HG03025 (cell line): ENCODE results near the gene HERPUD2.
"Not testable (repeated sequence)": the region's sequence is repeated elsewhere in the genome, so short reads cannot be mapped to it uniquely, and the experiment has no call there.

ENCODE experiments used
- ATAC-seq: cut with Tn5 transposase; IDR thresholded peaks from one replicate; pipeline ENCODE4 v1.9.1; 2021; ENCODE audit warnings: mild to moderate bottlenecking, moderate library complexity; ENCODE audit not compliant: unreplicated experiment, low FRiP score

HERPUD2 gene

DNA sequence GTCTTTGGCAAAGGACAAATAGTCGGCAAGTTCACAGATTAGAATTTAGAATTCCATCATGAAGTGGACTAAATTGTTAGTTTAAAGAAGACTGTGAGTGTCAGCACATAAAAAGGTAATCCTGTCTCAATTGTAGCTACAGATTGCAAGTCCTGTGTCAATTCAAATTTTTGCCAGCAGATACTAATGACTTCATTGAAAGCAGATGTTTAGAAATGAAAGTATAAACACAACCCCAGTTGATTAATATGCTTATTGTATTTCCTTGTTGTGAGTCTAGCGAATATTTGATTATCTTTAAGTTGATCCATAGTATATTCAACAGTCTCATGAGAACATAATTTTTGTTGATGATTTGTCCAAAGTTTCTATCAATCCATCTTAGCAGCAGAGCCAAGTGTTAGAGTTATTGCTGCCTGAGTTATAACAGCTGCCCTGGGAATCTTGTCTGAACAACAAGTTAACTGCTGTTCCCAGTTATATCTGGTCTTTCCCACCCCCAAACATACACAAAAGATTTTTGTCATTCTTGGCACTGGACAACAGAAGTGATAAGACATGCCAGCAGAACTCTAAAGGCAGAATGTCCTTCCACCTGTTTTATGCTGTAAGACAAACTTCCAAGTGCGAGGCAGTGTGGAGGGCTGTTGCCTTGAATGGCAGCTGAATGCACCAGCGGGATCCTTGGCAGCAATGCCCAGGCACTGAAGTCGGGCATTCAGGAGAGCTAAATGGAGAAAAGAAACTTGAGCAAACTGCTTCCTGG, 21.3 kb upstream of the HERPUD2 start:
- no peak for ATAC-seq

DNA sequence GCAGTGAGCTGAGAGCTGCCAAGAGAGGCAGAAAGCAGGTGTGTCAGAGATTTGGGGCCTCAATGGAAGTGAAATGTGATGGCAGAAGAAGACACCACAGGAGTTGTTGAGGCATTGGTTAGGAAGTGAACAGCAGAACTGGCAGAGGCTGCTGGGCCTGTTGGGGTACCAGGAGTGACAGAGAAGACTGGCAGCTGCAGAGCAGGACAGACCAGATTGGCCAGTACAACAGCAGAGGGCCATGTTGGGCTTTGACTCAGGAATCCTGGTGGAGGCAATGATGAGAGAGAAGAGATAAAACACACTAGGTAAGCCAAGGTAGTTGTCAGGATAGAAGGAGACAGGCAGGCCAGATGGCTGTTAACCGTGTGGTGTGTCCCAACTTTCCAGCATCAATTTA, 19.9 kb upstream of the HERPUD2 start:
- ATAC-seq, result no peak

- ATAC-seq, result no peak
Observed at GRCh38 chr7:35714407-35714806, 19.5 kb upstream of the HERPUD2 start.

DNA sequence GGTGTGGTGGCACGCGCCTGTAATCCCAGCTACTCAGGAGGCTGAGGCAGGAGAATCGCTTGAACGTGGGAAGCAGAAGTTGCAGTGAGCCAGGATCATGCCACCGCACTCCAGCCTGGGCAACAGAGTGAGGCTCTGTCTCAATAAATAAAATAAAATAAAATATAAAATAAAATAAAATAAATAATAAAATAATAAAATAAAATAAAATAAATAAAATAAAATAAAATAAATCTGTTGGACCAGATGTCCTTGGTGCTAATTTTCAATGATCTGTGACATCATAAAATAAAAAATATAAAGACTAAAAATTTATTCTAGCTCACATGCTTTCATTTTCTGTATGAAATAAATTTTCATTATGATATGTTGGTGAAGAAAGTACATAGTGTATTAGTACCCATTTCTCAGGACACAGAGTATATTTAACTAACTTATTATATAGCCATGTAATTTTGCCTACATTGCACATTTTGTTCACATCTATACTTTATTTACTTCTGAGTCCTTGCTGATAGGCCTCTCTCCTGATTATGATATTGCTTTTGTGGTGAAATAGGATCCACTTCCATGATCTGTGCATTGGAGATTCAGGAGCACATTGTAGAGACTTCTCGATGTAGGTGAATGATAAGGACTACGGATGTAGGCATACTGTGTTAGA, 17.8 kb upstream of the HERPUD2 start:
- no peak for ATAC-seq

- ATAC-seq, result no peak
Observed at GRCh38 chr7:35707422-35707821, 12.5 kb upstream of the HERPUD2 start.

DNA sequence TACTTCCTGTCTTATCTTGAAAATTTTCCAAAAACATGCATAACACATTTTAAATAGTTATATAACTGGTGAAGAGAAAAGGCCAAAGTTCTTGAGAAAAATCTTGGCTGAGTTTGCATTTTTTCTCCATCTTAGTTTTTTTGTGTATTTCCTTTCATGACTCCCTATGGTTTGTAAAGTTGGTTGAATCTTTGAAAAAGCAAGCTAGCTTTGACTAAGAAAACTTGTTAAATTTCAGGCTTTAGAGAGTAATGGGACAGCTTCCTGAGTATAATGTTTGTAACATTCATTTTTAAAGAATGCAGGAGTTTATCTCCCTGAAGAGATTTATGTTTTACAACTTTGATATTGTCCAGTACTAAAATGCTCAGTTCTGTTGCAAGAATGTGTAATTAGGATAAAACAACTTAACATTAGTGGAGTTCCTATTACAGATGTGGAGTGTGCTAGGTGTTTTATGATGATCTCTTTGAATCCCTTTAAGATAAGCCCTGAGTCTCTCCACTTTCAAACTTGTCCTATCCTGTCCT, 11.1 kb upstream of the HERPUD2 start:
- no peak for ATAC-seq

DNA sequence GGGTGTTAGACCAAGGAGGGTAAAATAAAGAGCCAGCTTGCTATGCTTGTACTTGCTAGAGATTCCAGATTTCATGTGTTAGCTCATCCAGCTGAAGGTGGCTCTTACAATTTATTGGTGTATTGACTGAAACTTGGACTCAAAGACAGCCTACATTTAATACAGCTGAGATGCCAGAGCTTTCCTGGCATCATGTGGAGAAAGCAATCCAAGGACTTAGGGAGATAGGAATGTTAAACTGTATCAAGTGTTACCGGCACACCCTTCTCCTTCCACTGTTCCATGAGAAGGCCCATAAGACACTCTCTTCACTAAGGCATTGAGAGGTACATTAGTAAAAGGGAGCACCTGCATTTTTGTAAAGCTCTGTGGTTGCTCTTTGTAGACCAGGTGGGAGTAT, 9.3 kb upstream of the HERPUD2 start:
- no peak for ATAC-seq

DNA sequence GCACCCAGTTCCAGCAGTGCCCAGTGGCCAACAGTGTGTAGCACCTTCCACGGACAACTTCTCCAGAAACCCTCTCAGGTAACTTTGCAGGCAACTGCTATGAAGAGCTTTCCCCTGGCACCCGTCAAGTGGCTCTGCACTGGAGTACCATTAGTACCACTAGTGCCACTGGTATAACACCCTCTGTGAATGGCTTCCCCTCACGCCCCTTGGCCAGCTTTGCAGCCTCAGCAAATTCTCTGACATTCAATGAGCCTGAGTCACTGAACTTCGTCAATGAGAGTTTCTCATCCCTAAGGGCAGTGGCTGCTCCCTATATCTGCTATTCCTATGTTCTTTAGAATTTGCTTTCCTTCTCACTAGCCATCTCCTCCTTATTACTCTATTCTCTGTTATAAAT, 7.6 kb upstream of the HERPUD2 start:
- no peak for ATAC-seq

- ATAC-seq, result no peak
Observed at GRCh38 chr7:35701287-35701900, 6.5 kb upstream of the HERPUD2 start.

DNA sequence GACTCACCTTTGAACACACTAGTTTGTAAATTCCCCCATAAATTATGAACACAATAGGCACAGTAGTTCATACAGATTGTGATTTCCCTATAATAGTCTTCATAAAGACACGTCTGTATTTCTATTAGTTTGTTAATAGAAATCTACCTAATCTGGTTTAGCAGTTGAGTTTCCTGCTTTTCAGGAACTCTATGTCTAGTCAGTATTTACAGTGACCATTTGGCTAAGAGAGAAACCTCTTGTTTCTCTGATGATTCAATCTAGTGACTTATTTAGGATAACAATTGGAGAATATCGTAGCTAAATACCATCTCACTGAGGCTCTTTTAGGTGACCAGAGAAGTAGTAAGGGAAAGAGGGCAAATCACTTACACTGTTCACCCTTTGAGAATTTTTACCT, 5.9 kb upstream of the HERPUD2 start:
- no peak for ATAC-seq

DNA sequence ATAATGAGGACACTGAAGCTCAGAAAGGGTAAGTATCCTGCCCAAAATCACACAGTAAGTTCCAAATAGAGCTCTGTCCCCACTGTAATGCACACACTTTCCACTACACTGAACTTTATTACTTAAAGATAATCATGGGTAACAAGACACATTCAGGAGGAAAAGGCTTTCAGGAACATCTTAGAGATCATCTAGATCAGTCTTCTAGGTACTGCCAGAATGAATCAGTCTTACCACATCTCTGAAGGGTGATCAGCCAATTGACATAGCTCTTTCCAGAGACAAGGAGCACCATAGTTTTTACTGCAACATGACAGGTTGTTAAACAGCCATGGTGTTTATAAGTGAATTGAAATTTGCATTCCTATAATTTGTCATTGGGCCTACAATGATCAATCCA, 5.4 kb upstream of the HERPUD2 start:
- no peak for ATAC-seq

DNA sequence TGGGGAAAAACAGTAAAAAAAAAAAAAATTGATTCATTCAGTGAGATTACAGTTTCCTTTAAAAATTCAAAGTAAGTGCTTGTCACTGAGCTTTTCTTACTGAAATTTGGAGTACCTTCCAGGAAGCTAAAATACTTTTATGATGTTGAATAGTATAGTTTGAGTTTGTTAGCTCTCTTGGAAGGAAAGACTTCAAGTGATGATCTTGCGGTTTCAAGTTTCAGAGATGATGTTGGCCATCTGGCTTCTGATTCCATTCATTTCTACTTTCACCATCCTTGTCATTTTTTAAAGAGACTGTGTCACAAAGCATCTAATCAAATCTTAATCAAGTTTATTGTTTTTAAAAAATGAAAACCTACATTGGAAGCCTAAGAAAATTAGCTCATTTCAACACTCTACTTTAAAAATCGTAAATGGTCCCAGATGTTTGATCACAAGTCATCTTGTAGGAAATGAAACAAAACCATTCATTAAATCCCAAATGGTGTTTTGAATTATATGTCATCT, 4.9 kb upstream of the HERPUD2 start:
- ATAC-seq, result no peak

GRCh38 chr7:35698382-35698781, 3.4 kb upstream of the HERPUD2 start:
- ATAC-seq, result not testable (repeated sequence)

GRCh38 chr7:35697414-35698175, 2.7 kb upstream of the HERPUD2 start:
- no peak for ATAC-seq

- no peak for ATAC-seq
Observed at GRCh38 chr7:35695987-35696386, 1.1 kb upstream of the HERPUD2 start.

GRCh38 chr7:35695473-35695850, 527 bp upstream of the HERPUD2 start:
- ATAC-seq, result no peak

DNA sequence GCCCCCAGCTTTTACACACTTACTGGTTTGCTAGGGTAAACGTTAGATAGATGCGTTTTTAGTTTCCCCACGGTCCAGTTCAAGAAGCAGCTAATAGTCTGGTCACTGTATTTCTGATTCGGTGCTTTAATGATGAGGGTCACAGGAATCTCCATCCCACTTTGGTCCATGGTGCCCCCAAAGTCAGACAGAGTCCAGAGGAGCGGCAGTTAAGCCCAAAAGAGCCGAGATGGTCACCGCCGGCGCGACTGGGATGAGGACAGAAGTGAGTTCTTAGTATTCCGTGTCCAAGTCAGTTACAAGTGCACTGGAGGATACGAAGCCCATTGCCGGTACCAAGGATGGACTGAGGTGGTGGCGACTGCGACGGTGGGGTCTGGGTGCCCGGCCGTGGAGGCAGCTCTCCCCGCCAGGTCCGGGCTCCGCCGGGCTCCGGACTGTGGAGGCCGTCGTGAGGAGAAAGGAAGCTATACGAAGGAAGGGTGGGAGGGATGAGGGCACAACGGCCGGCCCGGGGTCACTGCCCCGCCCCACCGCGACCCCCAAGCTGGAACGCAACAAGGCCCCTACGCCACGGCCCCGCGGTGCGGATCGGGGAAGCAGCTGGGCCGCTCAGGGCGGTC, 663 bp downstream of the HERPUD2 start:
- ATAC-seq, result peak; percentile 12

- no peak for ATAC-seq
Observed at GRCh38 chr7:35691827-35692307, 3.1 kb downstream of the HERPUD2 start.

DNA sequence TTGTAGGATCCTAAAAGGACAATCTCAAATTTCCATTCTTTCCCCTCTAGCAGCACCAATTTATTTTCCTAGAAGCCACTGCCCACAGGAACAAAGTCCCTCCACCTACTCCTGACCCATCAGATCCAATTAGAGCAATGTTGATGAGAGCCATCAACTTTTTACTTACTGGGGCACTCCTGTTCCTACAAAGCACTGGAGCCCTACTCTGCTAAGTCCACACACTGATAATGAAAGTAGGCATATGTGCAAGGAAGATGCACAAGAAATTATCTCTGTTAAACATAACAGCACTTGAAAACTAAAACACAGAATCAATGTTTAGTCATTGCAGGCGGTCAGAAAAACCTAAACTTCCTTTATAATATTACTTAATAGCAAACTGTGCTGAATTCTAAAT, 3.6 kb downstream of the HERPUD2 start:
- ATAC-seq, result no peak

GRCh38 chr7:35690614-35691013, 4.3 kb downstream of the HERPUD2 start:
- ATAC-seq, result not testable (repeated sequence)
